MCF 10A (cell line): Measurements from ENCODE around the gene THAP4. TPM values are rescaled to one million over a fixed set of nuclear protein-coding genes. Genes with fewer than 3 reads are reported as not detected.
"Not testable (repeated sequence)": the region's sequence is repeated elsewhere in the genome, so short reads cannot be mapped to it uniquely, and the experiment has no call there.

Experiments
- BruUV-seq: library from RNA; stranded (reverse); fragments of 400-500 nt; replicated peaks from 2 replicates; lab custom pipeline; 2021; lab: Mats Ljungman, UMichigan
- CTCF ChIA-PET: fragments of 300-600 bp; sonication (Branson Sonifier 250); formaldehyde crosslinking; extraction: SDS; loops from one replicate; lab custom pipeline; 2021; ENCODE audit warnings: antibody characterized with exemption, inconsistent platforms; lab: Yijun Ruan, JAX
- POLR2A ChIA-PET: fragments of 300-600, 350-650 bp; sonication (Branson Sonifier 250); formaldehyde crosslinking; extraction: SDS; loops from one replicate; lab custom pipeline; 2020; ENCODE audit warnings: antibody characterized with exemption, inconsistent platforms; lab: Yijun Ruan, JAX
- DNase-seq: peaks from one replicate; pipeline ENCODE4 v3.0.0-alpha.2; 2018; ENCODE audit not compliant: unreplicated experiment
- H3K27ac Mint-ChIP-seq: one replicate; pipeline ENCODE4 v1.8.0; 2022; ENCODE audit warnings: mild to moderate bottlenecking, low read depth, mixed read lengths; ENCODE audit not compliant: unreplicated experiment
- H3K27me3 Mint-ChIP-seq: one replicate; pipeline ENCODE4 v1.8.0; 2022; ENCODE audit warnings: mixed read lengths; ENCODE audit not compliant: insufficient read depth, unreplicated experiment
- H3K36me3 Mint-ChIP-seq: one replicate; pipeline ENCODE4 v1.8.0; 2022; ENCODE audit warnings: mild to moderate bottlenecking, moderate library complexity, mixed read lengths; ENCODE audit not compliant: insufficient read depth, unreplicated experiment
- H3K4me1 Mint-ChIP-seq: one replicate; pipeline ENCODE4 v1.8.0; 2022; ENCODE audit warnings: mixed read lengths; ENCODE audit not compliant: insufficient read depth, unreplicated experiment
- H3K4me3 Mint-ChIP-seq: one replicate; pipeline ENCODE4 v1.8.0; 2022; ENCODE audit warnings: mild to moderate bottlenecking, moderate library complexity, mixed read lengths; ENCODE audit not compliant: unreplicated experiment
- H3K9me3 Mint-ChIP-seq: one replicate; pipeline ENCODE4 v1.8.0; 2022; ENCODE audit warnings: mixed read lengths; ENCODE audit not compliant: unreplicated experiment
- CTCF ChIP-seq: fragments of 200-600 bp; IDR thresholded peaks from one replicate; pipeline ENCODE4 v1.8.0; 2022; ENCODE audit warnings: antibody characterized with exemption, mild to moderate bottlenecking; ENCODE audit not compliant: unreplicated experiment
- intact Hi-C: fragments of 100-400 bp; cut with micrococcal nuclease; formaldehyde crosslinking; loops from 2 replicates; pipeline ENCODE4 v1.14.1; 2022
- total RNA-seq: library from RNA; stranded (reverse); gene quantifications from 2 replicates; pipeline ENCODE4 v1.2.3, GENCODE V29; 2022

Gene THAP4
- total RNA-seq, 1 experiment from 2014 or later: 91.8 TPM

GRCh38 chr2:241566468-241566867 is 70.5 kb downstream of the THAP4 start:
- no peaks in the 10 kb centered on the region for H3K27me3 Mint-ChIP-seq
- POLR2A ChIA-PET: no interaction called here
- H3K4me3 Mint-ChIP-seq: no peak overlapping the region
- no peaks in the 10 kb centered on the region for H3K9me3 Mint-ChIP-seq
- H3K4me1 Mint-ChIP-seq: peaks cover 11% of the 10 kb centered on the region
- no peak for TF ChIP-seq CTCF
- no TSS peak for BruUV-seq
- intact Hi-C loops: no loop called here
- H3K36me3 Mint-ChIP-seq: no peaks in the 10 kb centered on the region
- CTCF ChIA-PET: interaction anchor here (1.0 to 1.6 kb wide), 2 partner anchors 32 to 312 kb away, joined by 3 to 4 read pairs; no protein-coding TSS in a partner anchor
- H3K27ac Mint-ChIP-seq: no peak overlapping the region
- DNase-seq: no peak

- DNase-seq, intact Hi-C loops, BruUV-seq, H3K9me3 Mint-ChIP-seq, H3K27me3 Mint-ChIP-seq, H3K4me3 Mint-ChIP-seq, H3K36me3 Mint-ChIP-seq, H3K27ac Mint-ChIP-seq, POLR2A ChIA-PET: not testable (repeated sequence)
- H3K4me1 Mint-ChIP-seq: peaks cover 11% of the 10 kb centered on the region
- CTCF ChIA-PET: interaction anchor here (1.0 to 1.6 kb wide), 2 partner anchors 33 to 313 kb away, joined by 3 to 4 read pairs; no protein-coding TSS in a partner anchor
These were observed 70.9 kb downstream of the THAP4 start for GRCh38 chr2:241566021-241566420.

- ChIA-PET CTCF (no interaction called here), POLR2A (interaction anchor here (0.7 kb wide), 1 partner anchor 315 kb away, joined by 4 read pairs; no protein-coding TSS in a partner anchor)
- Mint-ChIP-seq H3K36me3 (no peaks in the 10 kb centered on the region), H3K4me1 (peaks cover 11% of the 10 kb centered on the region), H3K27me3 (no peaks in the 10 kb centered on the region), H3K27ac (no peak overlapping the region), H3K9me3 (no peaks in the 10 kb centered on the region), H3K4me3 (no peak overlapping the region)
- no peak for DNase-seq
- no peak for TF ChIP-seq CTCF
- intact Hi-C loops: no loop called here
- BruUV-seq: no TSS peak
These were observed 71.5 kb downstream of the THAP4 start for GRCh38 chr2:241565411-241565810.

GRCh38 chr2:241564596-241565410 is 72.2 kb downstream of the THAP4 start:
- ChIA-PET POLR2A (interaction anchor here (0.7 kb wide), 1 partner anchor 315 kb away, joined by 4 read pairs; no protein-coding TSS in a partner anchor), CTCF (interaction anchor here (0.7 kb wide), 1 partner anchor 538 kb away, joined by 3 read pairs; no protein-coding TSS in a partner anchor)
- intact Hi-C loops: loop anchor here (5.0 kb wide), 1 partner anchor 222 kb away; no protein-coding TSS in a partner anchor
- peaks cover 11% of the 10 kb centered on the region for H3K4me1 Mint-ChIP-seq
- no peak overlapping the region for H3K4me3 Mint-ChIP-seq
- no peaks in the 10 kb centered on the region for H3K9me3 Mint-ChIP-seq
- H3K27ac Mint-ChIP-seq: no peak overlapping the region
- no peak for DNase-seq
- H3K36me3 Mint-ChIP-seq: no peaks in the 10 kb centered on the region
- H3K27me3 Mint-ChIP-seq: no peaks in the 10 kb centered on the region
- no peak for TF ChIP-seq CTCF
- no TSS peak for BruUV-seq
